Hepatocyte (in vitro differentiated cells): ENCODE measurements around the gene HMGN4. TPM values are rescaled to one million over a fixed set of nuclear protein-coding genes. Genes with fewer than 3 reads are reported as not detected.

Experiments used
- DNase-seq: peaks from one replicate; pipeline ENCODE4 v3.0.0-alpha.2; 2016; ENCODE audit warnings: low spot score
- H2AFZ ChIP-seq: fragments of 200-600 bp; sonication (generic); 2 replicates; pipeline ENCODE4 v1.6.0; 2016; ENCODE audit warnings: antibody characterized with exemption, mild to moderate bottlenecking
- H3K27ac ChIP-seq: fragments of 200-600 bp; sonication (generic); 2 replicates; pipeline ENCODE4 v1.5.1; 2016; ENCODE audit warnings: mild to moderate bottlenecking
- H3K27me3 ChIP-seq: fragments of 200-600 bp; sonication (generic); 2 replicates; pipeline ENCODE4 v1.6.1; 2016
- H3K36me3 ChIP-seq: fragments of 200-600 bp; sonication (generic); replicated peaks from 2 replicates; pipeline ENCODE4 v1.5.1; 2016; ENCODE audit warnings: low read depth; ENCODE audit not compliant: insufficient read depth
- H3K4me1 ChIP-seq: fragments of 200-600 bp; sonication (generic); 2 replicates; pipeline ENCODE4 v1.5.1; 2016; ENCODE audit warnings: mild to moderate bottlenecking, moderate library complexity; ENCODE audit not compliant: insufficient read depth
- H3K4me2 ChIP-seq: fragments of 200-600 bp; sonication (generic); 2 replicates; pipeline ENCODE4 v1.6.0; 2016
- H3K4me3 ChIP-seq: fragments of 200-600 bp; sonication (generic); 2 replicates; pipeline ENCODE4 v1.5.1; 2016; ENCODE audit warnings: mild to moderate bottlenecking
- H3K79me2 ChIP-seq: fragments of 200-600 bp; sonication (generic); 2 replicates; pipeline ENCODE4 v1.6.0; 2017; ENCODE audit warnings: mild to moderate bottlenecking
- H3K9me2 ChIP-seq: fragments of 200-600 bp; sonication (generic); replicated peaks from 2 replicates; pipeline ENCODE4 v1.6.0; 2017; ENCODE audit warnings: mild to moderate bottlenecking; ENCODE audit not compliant: insufficient read depth
- H3K9me3 ChIP-seq: fragments of 200-600 bp; sonication (generic); 2 replicates; pipeline ENCODE4 v1.5.1; 2016; ENCODE audit warnings: low read depth, mild to moderate bottlenecking
- H4K20me1 ChIP-seq: fragments of 200-600 bp; sonication (generic); 2 replicates; pipeline ENCODE4 v1.6.0; 2016; ENCODE audit warnings: mild to moderate bottlenecking; ENCODE audit not compliant: insufficient read depth, poor library complexity, severe bottlenecking
- CTCF ChIP-seq: fragments of 200-600 bp; sonication (generic); IDR thresholded peaks from 2 replicates; pipeline ENCODE4 v1.5.1; 2016; ENCODE audit warnings: antibody characterized with exemption, mild to moderate bottlenecking; ENCODE audit not compliant: poor library complexity
- EZH2 ChIP-seq: fragments of 200-600 bp; sonication (generic); IDR thresholded peaks from 2 replicates; pipeline ENCODE4 v1.6.1; 2016; ENCODE audit warnings: antibody characterized with exemption, mild to moderate bottlenecking, borderline replicate concordance
- EZH2phosphoT487 ChIP-seq: fragments of 200-600 bp; sonication (generic); IDR thresholded peaks from one replicate; pipeline ENCODE4 v1.6.1; 2018; ENCODE audit warnings: antibody characterized with exemption, mild to moderate bottlenecking, low read depth, moderate library complexity; ENCODE audit not compliant: unreplicated experiment, severe bottlenecking
- WGBS: methylation state at CpG from one replicate; pipeline ENCODE4 v1.1.6; 2016; ENCODE audit warnings: low lambda C conversion rate; ENCODE audit errors: missing lambda C conversion rate; 5-methylcytosine and 5-hydroxymethylcytosine counted together
- polyA plus RNA-seq: library from polyadenylated mRNA; unstranded; fragments of >200 nt; fragmentation: Nextera tagmentation; extraction: Ambion mirVana; gene quantifications from 2 replicates; pipeline ENCODE4 v1.2.1, GENCODE V29; 2016
- total RNA-seq: library from RNA; depleted of rRNA; stranded (reverse); fragments of >200 nt; gene quantifications from 2 replicates; pipeline ENCODE4 v1.2.3, GENCODE V29; 2014

Gene HMGN4
- total and polyA plus RNA-seq, 2 experiments from 2014 or later: 41.2 to 53.5 TPM

- no peaks in the 10 kb centered on the region for H3K36me3 ChIP-seq
- no peaks in the 10 kb centered on the region for H3K27me3 ChIP-seq
- H3K79me2 ChIP-seq: no peaks in the 10 kb centered on the region
- no peaks in the 10 kb centered on the region for H3K9me2 ChIP-seq
- H2AFZ ChIP-seq: peak overlapping the region; percentile 94
- TF ChIP-seq EZH2phosphoT487 (no peak), CTCF (peak; percentile 22)
- H3K27ac ChIP-seq: peak overlapping the region; percentile 40
- H3K4me1 ChIP-seq: no peaks in the 10 kb centered on the region
- no peaks in the 10 kb centered on the region for H3K9me3 ChIP-seq
- peak; percentile 83 for DNase-seq
- peak overlapping the region; percentile 81 for H3K4me2 ChIP-seq
- no peaks in the 10 kb centered on the region for H4K20me1 ChIP-seq
- peak overlapping the region; percentile 91 for H3K4me3 ChIP-seq
- WGBS: 6% methylated on average over 42 of the region's 42 CpGs
Observed at GRCh38 chr6:26550250-26550993, 12.3 kb downstream of the HMGN4 start.

- no peak overlapping the region for H2AFZ ChIP-seq
- H4K20me1 ChIP-seq: no peaks in the 10 kb centered on the region
- H3K36me3 ChIP-seq: no peaks in the 10 kb centered on the region
- H3K9me2 ChIP-seq: no peaks in the 10 kb centered on the region
- no peak for TF ChIP-seq CTCF
- no peak for TF ChIP-seq EZH2
- no peak for TF ChIP-seq EZH2phosphoT487
- 91% methylated on average over 10 of the region's 10 CpGs for WGBS
- no peak overlapping the region for H3K4me3 ChIP-seq
- H3K4me2 ChIP-seq: peak overlapping the region; percentile 79
- DNase-seq: no peak
- no peak overlapping the region for H3K27ac ChIP-seq
- H3K4me1 ChIP-seq: no peaks in the 10 kb centered on the region
- no peaks in the 10 kb centered on the region for H3K27me3 ChIP-seq
- H3K79me2 ChIP-seq: no peaks in the 10 kb centered on the region
- no peaks in the 10 kb centered on the region for H3K9me3 ChIP-seq
Observed at GRCh38 chr6:26552205-26552604, 14.0 kb downstream of the HMGN4 start.

GRCh38 chr6:26552640-26553188, 14.5 kb downstream of the HMGN4 start:
- Histone ChIP-seq H3K27me3 (no peaks in the 10 kb centered on the region), H3K36me3 (no peaks in the 10 kb centered on the region), H2AFZ (peak overlapping the region; percentile 63), H4K20me1 (no peaks in the 10 kb centered on the region), H3K4me2 (peak overlapping the region; percentile 79), H3K9me2 (no peaks in the 10 kb centered on the region), H3K4me1 (no peaks in the 10 kb centered on the region), H3K27ac (no peak overlapping the region), H3K79me2 (no peaks in the 10 kb centered on the region), H3K4me3 (peak overlapping the region; percentile 59), H3K9me3 (no peaks in the 10 kb centered on the region)
- WGBS: 46% methylated on average over 11 of the region's 11 CpGs
- DNase-seq: no peak
- no peak for TF ChIP-seq EZH2phosphoT487
- TF ChIP-seq CTCF: no peak
- no peak for TF ChIP-seq EZH2
